Stimulated activated CD8-positive, alpha-beta memory T cell treated with anti-CD3 and anti-CD28 coated beads, Interleukin-2, amount 100 ng/mL, for 1 hour (primary cell): ENCODE data around the gene SOD3.

Experiments used
- DNase-seq, 2 donors: peaks; one replicate each; pipeline ENCODE4 v3.0.0-alpha.2; 2020; ENCODE audit warnings: low read depth in 2 of 2

Gene SOD3

GRCh38 chr4:24775032-24775605 is 20.3 kb upstream of the SOD3 start:
- DNase-seq, result no peak

DNA sequence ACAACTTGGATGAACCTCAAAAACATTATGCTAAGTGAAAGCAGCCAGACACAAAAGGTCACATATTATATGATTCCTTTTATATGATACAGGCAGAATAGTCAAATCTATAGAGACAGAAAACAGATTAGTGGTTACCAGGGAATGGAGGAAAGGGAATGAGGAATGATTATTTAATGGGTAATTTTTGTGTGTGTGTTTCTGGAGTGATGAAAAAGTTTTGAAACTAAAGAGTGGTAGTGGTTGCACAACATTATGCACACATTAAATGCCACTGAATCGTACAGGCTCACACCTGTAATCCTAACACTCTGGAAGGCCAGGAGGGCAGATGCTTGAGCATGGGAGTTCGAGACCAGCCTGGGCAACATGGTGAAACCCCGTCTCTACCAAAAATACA is 19.6 kb upstream of the SOD3 start:
- DNase-seq, result no peak

DNA sequence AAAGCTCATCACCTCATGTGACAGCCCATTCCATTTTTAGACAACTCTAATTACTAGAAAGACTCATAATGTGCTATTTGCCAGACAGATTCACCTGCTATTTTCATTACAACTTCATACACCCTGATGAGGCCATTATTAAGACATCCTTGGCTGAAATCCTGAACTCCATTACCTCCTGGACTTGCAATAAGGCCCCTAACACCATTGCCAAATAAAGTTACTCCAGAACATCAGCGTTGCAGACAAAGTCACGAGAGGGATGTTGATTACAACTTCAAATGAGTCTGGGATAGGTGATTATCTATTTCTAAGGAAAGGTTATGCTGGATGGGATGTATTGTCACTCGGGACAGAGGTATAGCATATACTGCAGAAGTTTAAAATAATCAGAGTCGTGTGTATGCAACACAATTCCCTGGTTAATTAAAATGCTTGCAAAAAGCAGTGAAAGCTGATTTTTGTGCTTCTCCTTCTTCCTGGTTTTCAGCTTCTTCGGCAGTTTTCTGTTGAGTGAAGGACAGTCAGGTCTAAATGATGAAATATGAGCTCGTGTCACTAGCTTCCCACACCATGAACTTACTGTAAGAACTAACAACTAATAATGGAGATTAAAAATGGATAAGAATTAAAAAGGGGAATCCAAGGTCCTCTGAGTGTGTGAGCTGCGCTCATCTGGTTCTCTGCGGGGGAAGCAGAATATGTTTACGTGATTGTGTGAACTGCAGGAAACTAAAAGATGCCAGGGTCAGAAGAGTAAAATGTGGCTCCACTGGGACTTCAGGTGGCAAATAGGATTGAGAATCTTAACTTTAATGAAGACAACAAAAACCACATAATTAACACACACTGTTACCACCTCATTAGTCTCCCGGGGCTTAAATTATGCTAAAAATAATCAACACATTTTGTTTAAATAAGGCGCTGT is 17.6 kb upstream of the SOD3 start:
- no peak for DNase-seq

DNA sequence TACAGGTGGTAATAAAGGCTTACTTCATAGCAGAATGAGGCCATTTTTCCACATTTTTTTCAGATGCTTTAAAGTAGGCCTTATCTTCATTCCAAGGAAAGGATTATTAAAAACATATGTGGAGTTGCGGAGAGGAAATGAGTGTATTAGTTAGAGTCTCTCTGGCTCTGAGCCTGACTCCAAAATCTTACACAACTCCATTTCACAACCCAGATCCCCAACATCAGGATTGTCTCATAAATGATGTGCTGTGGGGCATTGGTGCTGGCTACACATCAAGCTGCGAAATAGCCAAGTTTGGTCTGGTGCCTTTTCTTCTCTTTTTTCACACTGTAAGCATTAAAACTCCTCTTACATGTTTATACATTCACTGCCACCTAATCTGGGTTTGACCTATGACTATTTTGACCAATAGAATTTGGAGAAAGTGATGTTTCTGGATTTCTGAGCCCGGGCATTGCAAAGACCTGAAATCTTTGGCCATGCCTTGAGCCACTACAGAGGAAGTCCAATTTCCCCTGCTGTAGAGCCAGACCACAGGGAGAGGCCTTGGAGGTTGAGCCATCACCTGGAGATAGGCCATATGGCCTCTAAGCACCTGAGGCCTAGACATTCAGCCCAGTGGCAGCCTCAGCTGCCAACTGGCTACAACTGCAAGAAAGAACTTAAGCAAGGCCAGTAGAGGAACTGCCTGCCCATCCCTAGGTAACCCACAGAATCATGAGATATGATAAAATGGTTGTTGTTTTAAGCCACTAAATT is 16.7 kb upstream of the SOD3 start:
- no peak for DNase-seq

- no peak for DNase-seq
Observed at GRCh38 chr4:24780936-24781495, 14.4 kb upstream of the SOD3 start.

DNA sequence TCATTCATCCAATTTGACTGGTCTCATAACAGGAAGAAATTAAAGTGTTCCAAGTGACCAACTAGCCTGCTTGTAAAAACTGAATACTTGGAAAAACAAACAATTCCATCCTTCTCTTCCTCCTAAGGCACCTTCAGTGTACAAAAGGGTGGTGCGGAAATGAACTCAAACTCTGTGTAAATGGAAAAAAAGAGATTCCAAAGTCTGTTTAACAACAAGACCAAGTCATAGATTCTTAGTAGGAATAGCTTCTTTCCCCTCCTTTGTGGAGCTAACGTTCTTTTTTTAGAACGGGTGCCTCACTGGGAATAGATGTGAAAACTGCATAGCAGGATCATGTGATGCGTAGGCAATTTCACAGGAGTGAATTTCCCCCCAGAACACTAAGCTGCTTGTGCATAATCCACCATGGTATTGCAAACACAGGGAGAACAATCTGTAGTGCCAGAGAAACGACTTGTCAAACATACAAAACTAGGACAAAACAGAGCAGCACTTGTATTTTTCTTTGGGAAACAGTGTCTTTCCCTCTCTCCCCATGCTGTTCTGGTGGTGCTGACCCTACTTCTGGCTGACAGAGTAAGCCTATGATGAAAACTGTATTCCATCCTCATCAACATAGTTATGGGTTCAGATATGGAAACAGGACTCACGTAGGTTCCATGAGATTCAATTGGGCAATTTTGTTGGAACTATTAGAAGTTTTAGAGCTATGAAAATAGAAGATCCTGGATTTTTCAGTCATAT is 13.2 kb upstream of the SOD3 start:
- no peak for DNase-seq

- no peak for DNase-seq
Observed at GRCh38 chr4:24783506-24783905, 11.9 kb upstream of the SOD3 start.

- DNase-seq, result no peak
Observed at GRCh38 chr4:24791043-24791442, 4.3 kb upstream of the SOD3 start.

DNA sequence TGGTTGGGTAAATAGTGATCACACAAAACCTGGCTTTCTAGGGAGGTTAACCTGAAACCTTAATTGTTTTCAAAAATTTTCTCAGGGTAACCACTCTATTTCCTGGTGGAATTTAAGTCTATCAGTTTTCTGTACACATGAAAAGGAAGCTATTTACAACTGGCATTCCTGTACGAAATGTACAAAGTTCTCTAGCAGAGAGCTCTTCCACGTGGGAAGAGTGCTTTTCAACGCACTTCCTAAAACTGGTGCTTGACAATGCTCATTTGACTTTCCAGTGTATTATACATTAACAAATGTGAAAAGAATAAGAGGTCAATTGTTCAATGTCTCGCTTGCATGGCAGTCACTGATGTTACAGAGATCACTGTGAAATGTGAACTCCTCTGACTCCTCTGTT is 2.8 kb upstream of the SOD3 start:
- no peak for DNase-seq

DNA sequence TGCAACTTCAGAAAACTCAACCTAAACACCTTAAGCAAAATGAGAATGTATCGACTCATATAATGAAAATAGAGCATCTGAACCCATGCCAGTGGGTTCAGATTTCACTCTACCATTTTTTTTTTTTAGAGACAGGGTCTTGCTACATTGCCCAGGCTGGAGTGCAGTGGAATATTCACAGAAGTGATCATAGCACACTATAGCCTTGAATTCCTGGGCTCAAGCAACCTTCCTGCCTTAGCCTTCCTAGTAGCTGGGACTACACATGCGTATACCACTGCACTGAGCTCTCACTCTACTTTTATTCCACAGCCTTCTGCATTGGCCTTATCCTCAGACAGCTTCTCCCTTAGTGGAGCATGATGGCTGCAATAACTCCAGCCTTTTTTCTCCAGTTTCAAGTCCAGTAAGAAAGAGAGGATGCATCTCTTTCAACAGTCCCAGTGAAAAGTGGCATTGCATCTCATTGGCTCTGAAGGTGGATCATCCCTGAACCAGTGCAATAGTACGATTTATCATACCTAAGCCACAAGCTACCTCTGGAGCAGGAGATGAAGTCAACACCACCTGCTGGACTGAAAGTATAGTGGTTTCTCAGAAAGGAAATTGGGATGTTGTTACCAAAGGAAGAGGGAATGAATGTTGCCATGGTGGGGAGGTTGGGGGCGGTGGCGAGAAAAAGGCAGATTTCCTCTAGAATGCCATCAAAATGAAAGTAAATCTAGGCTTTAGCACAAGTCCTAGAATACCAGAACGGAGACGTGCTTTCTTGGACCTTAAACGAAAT is 2.0 kb upstream of the SOD3 start:
- DNase-seq, result no peak

DNA sequence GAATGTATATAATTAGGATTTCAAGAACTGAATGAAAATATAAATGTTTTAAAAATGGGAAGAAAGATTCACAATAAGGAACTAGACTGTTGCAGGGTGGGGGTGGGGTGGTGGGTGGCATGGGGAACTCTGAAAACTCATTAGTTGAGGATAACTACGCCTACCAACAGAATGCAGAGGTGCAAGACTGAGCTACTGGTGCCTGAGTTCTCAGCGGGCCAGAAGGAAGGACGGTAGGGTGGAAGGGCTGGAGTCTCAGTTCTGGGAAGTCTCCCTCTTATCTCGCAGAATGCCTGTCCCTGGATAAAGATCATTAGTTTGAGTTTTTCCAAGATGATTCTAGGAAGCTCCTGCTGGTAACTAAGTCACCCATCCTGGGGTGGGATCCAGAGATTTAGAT is 1.3 kb upstream of the SOD3 start:
- DNase-seq, result no peak

GRCh38 chr4:24794480-24794879 is 893 bp upstream of the SOD3 start:
- DNase-seq, result no peak

DNA sequence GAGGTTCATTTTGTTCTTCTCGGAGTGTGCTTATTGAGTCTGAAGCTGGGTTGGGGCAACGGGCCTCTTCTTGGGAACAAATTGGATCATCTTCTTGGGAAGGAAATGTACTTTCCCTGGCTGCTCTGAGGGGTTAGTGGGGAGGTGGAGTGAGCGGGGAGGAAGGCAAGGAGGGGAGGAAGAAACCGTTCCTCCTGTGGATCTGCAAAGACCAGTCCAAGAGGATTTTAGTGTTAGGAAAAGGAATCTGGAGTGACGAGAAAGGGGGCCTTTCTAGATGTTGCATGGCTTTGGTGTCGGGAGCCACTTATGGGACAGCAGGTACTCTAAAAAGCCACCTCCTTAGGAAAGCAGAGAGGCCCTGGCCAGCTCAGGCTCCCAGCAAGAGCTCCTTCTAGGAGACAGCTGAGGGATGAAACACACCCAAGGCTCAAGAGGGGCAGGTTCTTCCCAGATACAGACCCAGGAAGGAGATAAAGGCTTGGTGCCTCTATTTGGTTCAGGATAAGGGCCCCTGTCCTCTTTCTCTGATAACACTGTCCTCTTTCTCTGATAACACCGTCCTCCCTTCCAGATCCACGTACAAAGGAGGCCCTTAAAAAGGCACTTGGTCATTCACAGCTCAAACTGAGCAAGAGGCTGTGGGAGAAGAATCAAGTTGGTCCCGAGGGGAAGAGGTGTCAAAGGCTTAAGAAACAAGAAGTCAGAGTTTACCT is 451 bp downstream of the SOD3 start:
- DNase-seq, result no peak

DNA sequence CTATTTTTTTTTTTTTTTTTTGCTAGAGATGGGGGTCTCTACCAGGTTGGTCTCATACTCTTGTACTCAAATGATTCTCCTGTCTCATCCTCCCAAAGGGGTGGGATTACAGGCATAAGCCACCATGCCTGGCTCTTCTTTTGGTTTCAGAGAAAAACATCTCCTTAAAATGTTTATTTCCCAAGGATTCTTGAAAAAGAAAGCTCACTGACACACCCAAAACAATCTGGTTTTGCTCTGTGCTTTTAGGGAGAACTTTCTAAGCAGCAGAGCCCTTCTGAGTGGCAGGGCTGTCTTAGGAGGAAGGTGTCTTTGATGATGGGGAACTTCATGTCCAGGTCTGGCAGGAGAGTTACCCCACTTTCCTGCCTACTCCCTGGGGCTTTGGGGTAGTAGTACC is 1.2 kb downstream of the SOD3 start:
- no peak for DNase-seq

- DNase-seq, result no peak
Observed at GRCh38 chr4:24798036-24798610, 2.8 kb downstream of the SOD3 start.

GRCh38 chr4:24799196-24799543 is 3.8 kb downstream of the SOD3 start:
- DNase-seq, result no peak

- no peak for DNase-seq
Observed at GRCh38 chr4:24799544-24800324, 4.4 kb downstream of the SOD3 start.

DNA sequence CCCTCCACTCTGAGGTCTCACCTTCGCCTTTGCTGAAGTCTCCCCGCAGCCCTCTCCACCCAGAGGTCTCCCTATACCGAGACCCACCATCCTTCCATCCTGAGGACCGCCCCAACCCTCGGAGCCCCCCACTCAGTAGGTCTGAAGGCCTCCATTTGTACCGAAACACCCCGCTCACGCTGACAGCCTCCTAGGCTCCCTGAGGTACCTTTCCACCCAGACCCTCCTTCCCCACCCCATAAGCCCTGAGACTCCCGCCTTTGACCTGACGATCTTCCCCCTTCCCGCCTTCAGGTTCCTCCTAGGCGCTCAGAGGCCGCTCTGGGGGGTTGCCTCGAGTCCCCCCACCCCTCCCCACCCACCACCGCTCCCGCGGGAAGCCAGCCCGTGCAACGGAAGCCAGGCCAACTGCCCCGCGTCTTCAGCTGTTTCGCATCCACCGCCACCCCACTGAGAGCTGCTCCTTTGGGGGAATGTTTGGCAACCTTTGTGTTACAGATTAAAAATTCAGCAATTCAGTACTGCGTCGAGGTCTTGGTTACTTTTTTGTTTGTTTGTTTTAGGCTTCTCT is 5.0 kb downstream of the SOD3 start:
- DNase-seq, result no peak
